Measurements from ENCODE around the gene ITPKB.
"Not testable (repeated sequence)": the region's sequence is repeated elsewhere in the genome, so short reads cannot be mapped to it uniquely, and the experiment has no call there.

The ITPKB gene

DNA sequence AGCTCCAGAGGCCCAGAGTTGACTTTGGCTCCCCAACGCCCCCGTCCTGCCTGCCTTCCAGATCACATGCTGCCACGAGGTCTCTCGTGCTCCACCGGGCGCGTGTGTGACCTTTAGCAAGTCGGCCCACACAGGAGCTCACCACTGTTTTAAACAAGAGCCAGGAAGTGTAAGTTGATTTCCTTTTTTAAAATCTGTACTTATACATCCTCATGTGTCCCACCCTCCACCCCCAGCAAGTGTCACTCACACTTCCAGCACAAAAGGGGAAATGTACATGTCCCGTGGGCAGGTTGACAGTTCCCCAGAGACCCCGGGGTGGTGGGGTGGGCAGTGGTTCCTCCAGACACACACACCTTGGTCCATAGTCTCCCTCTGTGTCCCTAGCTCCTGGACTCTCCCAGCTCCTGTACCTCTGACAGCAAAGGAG, 106.1 kb downstream of the ITPKB start:
- no peak for DNase-seq

DNA sequence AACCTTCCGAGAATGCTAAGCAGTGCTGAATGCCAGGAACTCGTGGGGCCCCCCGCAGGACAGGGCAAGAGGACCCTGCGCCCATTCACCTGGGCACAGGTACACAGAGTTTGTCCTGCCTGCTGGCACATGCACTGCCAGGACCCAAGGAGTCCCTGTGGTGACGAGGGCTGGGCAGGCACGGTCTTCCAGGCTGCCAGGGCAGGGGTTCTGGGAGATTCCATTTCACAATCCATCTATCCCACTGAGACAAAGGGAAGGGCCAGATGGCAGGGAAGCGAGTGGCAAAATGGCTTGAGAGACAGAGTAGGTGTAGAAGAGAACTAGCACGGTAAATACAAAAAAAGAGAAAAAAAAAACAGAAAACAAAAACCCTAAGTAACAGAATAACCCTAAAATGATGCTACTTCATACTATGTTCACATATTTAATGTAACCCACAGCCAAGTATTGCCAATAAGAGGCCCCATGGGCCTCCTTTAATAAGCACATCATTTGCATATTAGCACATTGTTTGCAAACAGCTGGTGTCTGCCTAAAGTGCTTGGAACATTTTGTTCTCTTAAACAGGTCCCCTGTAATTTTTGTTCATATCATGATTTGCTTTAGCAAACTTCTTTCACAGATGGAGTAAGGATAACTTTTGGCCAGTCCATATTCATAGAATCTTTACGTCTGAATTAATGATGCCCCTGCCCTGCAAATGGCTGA, 106.8 kb downstream of the ITPKB start:
- DNase-seq, result no peak

DNA sequence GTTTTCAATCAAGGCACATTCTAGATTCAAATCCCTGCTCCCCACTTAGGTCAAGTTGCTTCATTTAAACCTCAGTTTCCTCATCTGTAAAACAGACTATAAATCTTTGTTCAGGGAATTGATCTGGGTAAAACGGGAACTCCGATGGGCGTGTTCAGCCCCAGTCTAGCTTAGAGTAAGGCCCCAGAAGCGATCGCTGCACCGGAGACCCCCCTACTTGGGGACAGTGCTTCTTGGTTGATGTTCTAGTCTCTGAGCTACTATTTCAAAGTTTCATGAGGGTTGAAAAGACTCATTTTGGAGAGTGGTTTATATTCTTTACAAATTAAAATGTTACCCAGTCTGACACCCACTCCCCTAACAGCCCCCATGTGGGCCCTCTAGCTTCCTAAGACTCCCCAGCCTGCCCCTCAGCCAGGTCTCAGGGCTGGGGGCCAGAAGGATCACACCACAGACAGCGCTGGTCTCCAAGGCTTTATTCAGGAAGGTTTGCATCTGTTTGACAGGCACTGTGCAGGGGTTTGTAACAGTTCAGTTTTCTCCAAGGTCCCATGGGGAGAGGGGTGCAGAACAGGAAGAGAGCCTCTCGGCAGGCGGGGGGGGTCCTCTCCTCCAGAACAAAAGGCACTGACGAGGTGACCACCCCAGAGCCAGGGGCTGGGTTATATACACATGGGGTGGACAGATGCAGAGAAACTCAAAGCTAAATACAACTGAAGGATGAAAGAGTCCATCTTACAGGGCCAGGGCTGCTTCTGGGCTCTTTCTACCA, 107.7 kb downstream of the ITPKB start:
- DNase-seq, result no peak

- DNase-seq, result no peak
These were observed 108.5 kb downstream of the ITPKB start for GRCh38 chr1:226630592-226630991.

- no peak for DNase-seq
These were observed 109.1 kb downstream of the ITPKB start for GRCh38 chr1:226629896-226630550.

DNA sequence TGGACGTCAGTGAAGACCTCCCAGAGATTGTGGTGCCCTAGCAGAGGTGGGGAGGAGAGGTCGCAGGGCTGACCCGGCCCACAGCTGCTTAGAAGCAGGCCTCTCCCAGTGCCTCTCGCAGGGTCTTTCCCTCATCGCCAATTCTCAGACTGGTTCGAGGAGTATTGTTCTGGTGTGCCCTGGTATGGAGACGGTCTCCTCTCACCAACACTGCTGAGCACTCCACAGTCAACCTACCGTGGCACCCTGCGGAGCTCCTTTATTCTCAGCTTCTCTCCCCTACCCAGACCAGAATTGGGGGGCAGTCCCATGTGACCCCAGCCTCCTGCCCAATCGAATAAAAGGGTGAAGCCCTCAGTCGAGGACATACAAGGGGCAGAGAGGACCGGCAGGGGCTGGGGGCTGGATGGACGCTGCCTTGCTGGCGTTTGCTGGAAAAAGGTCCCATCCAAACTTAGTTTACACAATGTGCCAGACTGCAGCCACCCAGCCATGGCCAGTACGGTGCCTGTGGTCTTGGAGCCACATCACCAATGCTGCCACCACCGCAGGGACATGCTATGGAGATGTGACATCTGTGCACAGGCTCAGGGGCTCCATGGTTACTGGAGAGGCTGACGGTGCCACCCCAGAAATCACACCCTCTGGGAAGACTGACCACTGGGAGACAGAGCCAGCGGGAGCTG, 109.7 kb downstream of the ITPKB start:
- DNase-seq, result no peak

GRCh38 chr1:226628612-226629155, 110.4 kb downstream of the ITPKB start:
- DNase-seq, result peak; percentile 73

DNA sequence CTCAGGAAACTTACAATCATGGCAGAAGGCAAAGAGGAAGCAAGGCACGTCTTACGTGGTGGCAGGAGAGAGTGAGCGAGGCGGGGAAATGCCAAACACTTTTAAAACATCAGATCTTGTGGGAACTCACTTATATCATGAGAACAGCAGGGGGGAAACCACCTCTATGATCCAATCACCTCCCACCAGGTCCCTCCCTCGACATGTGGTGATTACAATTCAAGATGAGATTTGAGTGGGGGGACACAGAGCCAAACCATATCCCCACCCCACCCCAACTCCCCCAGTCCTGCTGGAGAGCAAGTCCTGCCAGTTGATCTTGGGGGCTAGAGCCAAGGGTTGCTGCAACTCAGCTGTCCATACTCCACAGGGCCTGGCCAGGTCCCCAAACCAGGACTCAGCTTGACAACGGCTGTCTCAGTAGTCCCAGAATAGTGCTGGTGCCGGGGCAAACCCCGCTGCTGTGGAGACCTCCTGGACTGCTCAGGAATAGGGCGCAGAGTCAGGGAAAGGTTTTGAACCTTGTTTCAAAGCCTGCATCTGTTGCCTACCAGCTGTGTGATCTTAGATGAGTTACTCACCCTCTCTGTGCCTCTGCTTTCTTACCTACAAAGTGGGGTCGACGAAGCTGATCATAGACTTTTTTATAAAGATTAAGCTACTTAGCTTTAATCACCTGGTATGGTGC, 111.0 kb downstream of the ITPKB start:
- DNase-seq, result no peak

- no peak for DNase-seq
These were observed 111.9 kb downstream of the ITPKB start for GRCh38 chr1:226627050-226627755.

DNA sequence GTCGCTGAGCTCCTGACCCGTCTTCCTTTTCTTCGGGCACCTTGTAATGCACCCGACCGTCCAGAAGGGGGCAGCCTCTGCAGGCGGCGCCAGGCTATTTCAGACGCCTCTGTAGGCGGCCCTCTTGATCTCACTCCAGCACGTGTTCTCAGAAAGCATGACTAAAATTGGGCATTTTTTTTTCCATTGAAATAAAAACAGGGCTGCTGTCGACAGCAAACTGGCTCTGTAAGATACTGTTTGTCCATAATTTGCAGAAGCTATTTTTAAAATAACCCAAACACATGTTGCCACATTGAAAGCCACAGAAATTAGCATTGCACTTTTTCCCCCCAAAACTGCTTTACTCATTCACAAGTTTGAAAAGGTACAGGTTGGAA, 112.5 kb downstream of the ITPKB start:
- peak; percentile 9 for DNase-seq

DNA sequence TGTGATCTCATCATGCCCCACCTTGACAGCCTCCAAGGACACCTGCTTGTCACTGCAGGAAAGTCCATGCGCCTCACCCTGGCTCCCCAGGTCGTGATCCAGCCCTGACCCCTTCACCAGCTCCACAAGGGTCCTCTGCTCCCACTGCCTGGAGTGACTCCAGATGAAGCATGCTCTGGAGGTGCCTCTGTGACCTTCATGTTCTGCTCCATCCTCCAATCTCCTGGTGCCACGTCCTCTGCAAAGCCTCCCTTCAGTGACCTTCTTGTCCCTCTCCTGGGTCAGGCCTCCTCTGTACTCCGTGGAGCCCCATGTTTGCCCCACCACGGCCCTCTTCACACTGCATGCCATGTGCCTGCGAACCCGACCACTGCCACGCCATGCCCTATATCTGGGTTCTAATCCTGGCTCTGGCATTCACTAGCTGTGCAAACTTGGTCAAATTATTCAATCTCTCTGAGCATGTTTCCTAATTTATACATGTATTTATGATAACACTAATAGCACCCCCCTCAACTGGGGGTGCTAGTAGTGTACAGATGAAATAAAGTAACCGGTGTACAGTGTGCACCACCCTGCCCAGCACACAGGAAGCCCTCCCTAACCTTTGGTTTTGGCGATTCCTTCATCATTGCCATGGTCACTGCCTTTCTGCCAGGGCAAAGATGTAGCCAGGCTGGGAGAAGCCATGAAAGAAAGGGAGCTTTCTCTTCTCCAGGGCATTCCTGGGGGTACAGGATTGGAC, 113.1 kb downstream of the ITPKB start:
- no peak for DNase-seq

GRCh38 chr1:226625326-226625725, 113.8 kb downstream of the ITPKB start:
- DNase-seq, result no peak

- no peak for DNase-seq
These were observed 114.6 kb downstream of the ITPKB start for GRCh38 chr1:226624526-226624925.

DNA sequence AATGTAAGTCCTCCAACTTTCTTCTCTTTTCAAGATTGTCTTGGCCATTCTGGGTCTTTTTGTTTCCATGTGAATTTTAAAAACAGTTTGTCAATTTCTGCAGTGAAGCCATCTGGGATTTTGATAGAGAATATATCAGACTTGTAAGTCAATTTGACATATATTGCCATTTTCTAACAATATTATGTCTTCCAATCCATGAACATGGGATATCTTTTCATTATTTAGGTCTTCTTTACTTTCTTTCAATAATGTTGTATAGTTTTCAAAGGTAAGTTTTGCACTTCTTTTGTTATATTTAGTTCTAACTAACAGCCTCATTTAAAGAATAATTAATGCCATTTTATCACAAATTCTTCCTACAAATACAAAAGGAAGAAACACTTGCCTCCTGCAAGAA, 117.1 kb downstream of the ITPKB start:
- no peak for DNase-seq

DNA sequence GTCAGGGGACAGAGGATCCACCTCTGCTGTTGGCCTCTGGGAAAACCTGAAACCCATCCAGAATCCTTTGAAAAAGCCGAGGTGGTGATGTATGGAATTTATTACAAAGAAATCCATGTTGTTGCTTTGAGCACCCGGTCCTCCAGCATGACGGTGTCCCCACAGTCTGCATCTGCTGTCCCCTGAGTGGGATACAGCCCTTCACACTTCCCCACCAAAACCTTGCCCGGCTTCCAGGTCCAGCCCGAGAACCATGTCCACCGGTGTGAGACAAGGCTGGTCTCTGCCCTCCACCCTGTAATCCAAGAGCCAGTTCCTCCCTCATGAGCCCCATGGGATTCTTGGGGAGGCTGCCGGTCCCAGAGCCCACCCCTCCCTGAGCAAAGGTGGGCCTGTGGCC, 120.1 kb downstream of the ITPKB start:
- DNase-seq, result no peak

DNA sequence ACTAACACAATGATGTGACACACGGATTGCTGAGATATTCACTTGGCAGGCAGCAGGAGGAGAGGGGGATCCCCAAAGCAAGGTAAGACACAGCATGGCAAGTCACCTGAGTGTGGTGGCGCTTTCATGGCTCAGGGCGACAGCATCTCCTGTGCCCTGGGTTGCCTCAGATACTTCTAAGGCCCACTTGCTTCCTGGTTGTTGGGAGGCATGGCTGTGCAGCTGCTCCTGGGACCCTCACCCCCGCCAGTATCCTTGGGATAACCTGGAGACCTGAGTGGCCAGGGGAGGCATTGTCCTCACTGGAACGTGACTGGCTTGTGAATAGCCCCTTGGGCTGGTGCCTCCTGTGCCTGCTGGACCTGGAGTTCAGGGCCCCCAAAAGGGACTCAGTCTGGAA, 120.7 kb downstream of the ITPKB start:
- DNase-seq, result no peak

DNA sequence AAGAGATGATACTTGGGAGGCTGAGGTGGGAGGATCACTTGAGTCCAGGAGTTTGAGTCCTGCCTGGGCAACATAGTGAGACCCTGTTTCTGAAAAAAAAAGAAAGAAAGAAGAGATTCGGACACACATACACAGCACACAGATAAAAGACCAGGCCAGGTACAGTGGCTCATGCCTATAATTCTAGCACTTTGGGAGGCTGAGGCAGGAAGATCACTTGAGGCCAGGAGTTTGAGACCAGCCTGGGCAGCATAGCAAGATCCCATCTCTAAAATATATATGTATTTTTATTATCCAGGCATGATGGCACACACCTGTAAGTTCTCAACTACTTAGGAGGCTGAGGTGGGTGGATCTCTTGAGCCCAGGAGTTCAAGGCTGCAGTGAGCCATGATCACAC, 121.4 kb downstream of the ITPKB start:
- DNase-seq, result not testable (repeated sequence)

DNA sequence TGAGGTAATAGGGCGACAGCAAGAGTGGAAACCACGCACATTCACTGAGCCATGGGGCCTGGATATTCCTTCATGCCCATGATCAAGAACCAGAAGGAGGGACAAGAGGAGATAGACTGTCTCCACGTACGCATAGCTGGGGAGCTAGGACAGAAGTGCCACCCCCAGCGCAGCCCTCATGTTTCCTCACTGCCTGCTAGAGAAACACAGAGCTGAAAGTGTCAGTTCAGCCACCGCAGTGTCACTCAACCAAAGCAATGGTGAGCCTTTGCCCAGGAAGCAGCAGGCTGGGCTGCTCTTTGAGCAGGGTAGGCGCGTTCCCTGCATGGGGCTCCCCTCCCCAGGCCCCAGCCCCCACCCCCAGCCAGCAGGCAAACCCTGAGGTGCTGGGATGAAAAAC, 122.0 kb downstream of the ITPKB start:
- no peak for DNase-seq

DNA sequence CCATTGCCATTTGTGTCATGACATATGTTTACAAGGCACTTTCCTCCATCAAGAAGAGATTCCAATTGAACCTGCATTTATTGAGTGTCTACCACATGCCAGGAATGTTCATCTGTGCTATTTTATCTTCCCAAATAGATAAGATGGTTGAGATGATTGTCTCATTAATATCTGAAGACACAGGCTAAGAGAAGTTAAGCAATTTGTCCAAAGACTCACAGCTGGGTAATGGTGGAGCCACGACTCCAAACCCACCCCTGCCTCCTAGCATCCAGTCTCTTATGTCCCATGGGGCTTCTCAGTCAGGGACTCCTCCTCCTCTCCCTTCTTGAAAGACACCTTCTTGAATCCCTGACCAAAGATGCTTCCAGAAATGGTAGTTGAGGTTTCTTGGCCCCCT, 122.4 kb downstream of the ITPKB start:
- DNase-seq, result no peak

DNA sequence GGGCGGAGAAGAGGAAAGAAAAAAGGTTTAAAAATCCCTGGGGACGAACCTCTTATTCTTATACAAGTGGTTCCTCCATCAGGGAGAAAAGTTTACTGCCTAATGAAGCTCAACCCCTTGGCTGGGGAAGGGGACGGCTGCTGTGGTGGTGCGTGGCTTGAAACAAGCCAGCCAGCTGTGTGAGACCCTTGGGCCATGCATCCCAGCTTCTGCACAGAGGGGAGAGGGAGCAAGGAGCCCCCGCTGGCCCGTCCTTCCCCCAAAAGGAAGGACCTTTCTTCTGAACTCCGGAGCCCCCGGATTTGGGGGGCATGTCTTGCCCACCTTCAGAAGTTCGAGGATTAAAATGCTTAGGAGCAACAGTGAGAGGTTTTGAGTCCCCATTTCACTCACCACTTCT, 123.2 kb downstream of the ITPKB start:
- no peak for DNase-seq

GRCh38 chr1:226611980-226612379, 127.1 kb downstream of the ITPKB start:
- not testable (repeated sequence) for DNase-seq

Measured in NCI-H1694 (cell line).